Neural cell (in vitro differentiated cells): Measurements from ENCODE around the gene C1orf210. TPM values are rescaled to one million over a fixed set of nuclear protein-coding genes. Genes with fewer than 3 reads are reported as not detected.

Source experiments
- H2AFZ ChIP-seq: fragments of 200-600, 300-800 bp; sonication (generic), shearing (Covaris generic); 2 replicates; pipeline ENCODE4 v1.6.0; 2014; ENCODE audit warnings: low read depth, mild to moderate bottlenecking, antibody characterized with exemption, low read length, moderate library complexity
- H3F3A ChIP-seq: fragments of 200-600 bp; shearing (Covaris generic); 2 replicates; pipeline ENCODE4 v1.6.1; 2016; ENCODE audit warnings: mild to moderate bottlenecking, moderate library complexity, mixed read lengths, antibody characterized with exemption, low read length; ENCODE audit not compliant: insufficient read depth, poor library complexity, severe bottlenecking
- H3K27ac ChIP-seq: fragments of 200-600, 300-800 bp; sonication (generic), shearing (Covaris generic); 2 replicates; pipeline ENCODE4 v1.5.1; 2014; ENCODE audit warnings: mild to moderate bottlenecking, low read length, moderate library complexity
- H3K27me3 ChIP-seq: fragments of 300-800, 200-600 bp; sonication (generic), shearing (Covaris generic); 2 replicates; pipeline ENCODE4 v1.6.0; 2014; ENCODE audit warnings: mild to moderate bottlenecking, low read depth, low read length, moderate library complexity; ENCODE audit not compliant: insufficient read depth
- H3K36me3 ChIP-seq: fragments of 300-800, 200-600 bp; sonication (generic), shearing (Covaris generic); 2 replicates; pipeline ENCODE4 v1.5.1; 2014; ENCODE audit warnings: mild to moderate bottlenecking, antibody characterized with exemption, low read length, moderate library complexity; ENCODE audit not compliant: insufficient read depth
- H3K4me2 ChIP-seq: fragments of 300-800, 200-600 bp; sonication (generic), shearing (Covaris generic); 2 replicates; pipeline ENCODE4 v1.6.0; 2014; ENCODE audit warnings: mild to moderate bottlenecking, low read length
- H3K4me3 ChIP-seq: fragments of 300-800, 200-600 bp; sonication (generic), shearing (Covaris generic); 2 replicates; pipeline ENCODE4 v1.5.1; 2014; ENCODE audit warnings: mild to moderate bottlenecking, low read length, moderate library complexity
- H3K79me2 ChIP-seq: fragments of 200-600 bp; shearing (Covaris generic); replicated peaks from 2 replicates; pipeline ENCODE4 v1.6.0; 2014; ENCODE audit warnings: mild to moderate bottlenecking, low read length, moderate library complexity; ENCODE audit not compliant: insufficient read depth
- H3K9ac ChIP-seq: fragments of 300-800, 200-600 bp; sonication (generic), shearing (Covaris generic); 2 replicates; pipeline ENCODE4 v1.6.1; 2016; ENCODE audit warnings: mild to moderate bottlenecking, low read length, mixed read lengths
- H3K9me2 ChIP-seq: fragments of 200-600 bp; shearing (Covaris generic); 2 replicates; pipeline ENCODE4 v1.6.1; 2016; ENCODE audit warnings: mild to moderate bottlenecking, low read length, mixed read lengths; ENCODE audit not compliant: insufficient read depth
- H3K9me3 ChIP-seq: fragments of 200-600, 300-800 bp; sonication (generic), shearing (Covaris generic); 2 replicates; pipeline ENCODE4 v1.6.1; 2016; ENCODE audit warnings: mild to moderate bottlenecking, mixed run types, low read length, moderate library complexity, mixed read lengths
- H4K20me1 ChIP-seq: fragments of 200-600 bp; shearing (Covaris generic); 2 replicates; pipeline ENCODE4 v1.6.1; 2016; ENCODE audit warnings: mild to moderate bottlenecking, mixed run types; ENCODE audit not compliant: insufficient read depth
- EP300 ChIP-seq: fragments of 450-650 bp; conservative IDR thresholded peaks from 2 replicates; pipeline ENCODE4 v1.6.1; 2014; ENCODE audit warnings: antibody characterized with exemption, mild to moderate bottlenecking, moderate library complexity; ENCODE audit not compliant: poor library complexity, severe bottlenecking
- EZH2 ChIP-seq: fragments of 200-600, 300-800 bp; shearing (Covaris generic), sonication (generic); IDR thresholded peaks from 2 replicates; pipeline ENCODE4 v1.6.1; 2014; ENCODE audit warnings: antibody characterized with exemption, low read length, borderline replicate concordance, mild to moderate bottlenecking; ENCODE audit not compliant: insufficient read depth, poor library complexity, severe bottlenecking
- MXI1 ChIP-seq: fragments of 450-650 bp; conservative IDR thresholded peaks from 2 replicates; pipeline ENCODE4 v1.6.1; 2014; ENCODE audit warnings: antibody characterized with exemption, mild to moderate bottlenecking; ENCODE audit not compliant: poor library complexity, severe bottlenecking
- POLR2AphosphoS5 ChIP-seq: IDR thresholded peaks from 2 replicates; pipeline ENCODE4 v1.6.1; 2012
- RAD21 ChIP-seq: fragments of 450-650 bp; conservative IDR thresholded peaks from 2 replicates; pipeline ENCODE4 v1.6.1; 2014; ENCODE audit warnings: antibody characterized with exemption, mild to moderate bottlenecking, moderate library complexity
- REST ChIP-seq: IDR thresholded peaks from 2 replicates; pipeline ENCODE4 v1.6.1; 2012; ENCODE audit warnings: borderline replicate concordance
- SMC3 ChIP-seq: fragments of 450-650 bp; conservative IDR thresholded peaks from 2 replicates; pipeline ENCODE4 v1.6.1; 2014; ENCODE audit warnings: antibody characterized with exemption, mild to moderate bottlenecking, moderate library complexity; ENCODE audit not compliant: poor library complexity
- TAF1 ChIP-seq: IDR thresholded peaks from 2 replicates; pipeline ENCODE4 v1.6.1; 2012; ENCODE audit warnings: low read depth
- polyA plus RNA-seq: library from polyadenylated mRNA; depleted of rRNA; stranded (reverse); fragments of >200 nt; gene quantifications from 2 replicates; pipeline ENCODE4 v1.2.3, GENCODE V29; 2014
- TF ChIP-seq, protein P1 (sequence below): fragments of 450-650 bp; IDR thresholded peaks from 2 replicates; pipeline ENCODE4 v1.5.1; 2014; ENCODE audit warnings: antibody characterized with exemption, mild to moderate bottlenecking, moderate library complexity; ENCODE audit not compliant: poor library complexity, severe bottlenecking

Gene C1orf210
- polyA plus RNA-seq, 1 donor from 2014 or later: not detected

- no peak overlapping the region for H2AFZ ChIP-seq
- no peak overlapping the region for H3K9ac ChIP-seq
- H3K4me3 ChIP-seq: no peak overlapping the region
- H3K27me3 ChIP-seq: no peaks in the 10 kb centered on the region
- no peaks in the 10 kb centered on the region for H3K9me2 ChIP-seq
- no peaks in the 10 kb centered on the region for H4K20me1 ChIP-seq
- H3F3A ChIP-seq: no peaks in the 10 kb centered on the region
- TF ChIP-seq EZH2 (no peak), REST (no peak), MXI1 (no peak), POLR2AphosphoS5 (no peak), RAD21 (no peak), EP300 (no peak), TAF1 (no peak), SMC3 (no peak)
- TF ChIP-seq, protein P1, sequence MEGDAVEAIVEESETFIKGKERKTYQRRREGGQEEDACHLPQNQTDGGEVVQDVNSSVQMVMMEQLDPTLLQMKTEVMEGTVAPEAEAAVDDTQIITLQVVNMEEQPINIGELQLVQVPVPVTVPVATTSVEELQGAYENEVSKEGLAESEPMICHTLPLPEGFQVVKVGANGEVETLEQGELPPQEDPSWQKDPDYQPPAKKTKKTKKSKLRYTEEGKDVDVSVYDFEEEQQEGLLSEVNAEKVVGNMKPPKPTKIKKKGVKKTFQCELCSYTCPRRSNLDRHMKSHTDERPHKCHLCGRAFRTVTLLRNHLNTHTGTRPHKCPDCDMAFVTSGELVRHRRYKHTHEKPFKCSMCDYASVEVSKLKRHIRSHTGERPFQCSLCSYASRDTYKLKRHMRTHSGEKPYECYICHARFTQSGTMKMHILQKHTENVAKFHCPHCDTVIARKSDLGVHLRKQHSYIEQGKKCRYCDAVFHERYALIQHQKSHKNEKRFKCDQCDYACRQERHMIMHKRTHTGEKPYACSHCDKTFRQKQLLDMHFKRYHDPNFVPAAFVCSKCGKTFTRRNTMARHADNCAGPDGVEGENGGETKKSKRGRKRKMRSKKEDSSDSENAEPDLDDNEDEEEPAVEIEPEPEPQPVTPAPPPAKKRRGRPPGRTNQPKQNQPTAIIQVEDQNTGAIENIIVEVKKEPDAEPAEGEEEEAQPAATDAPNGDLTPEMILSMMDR: no peak
- no peaks in the 10 kb centered on the region for H3K36me3 ChIP-seq
- H3K79me2 ChIP-seq: no peaks in the 10 kb centered on the region
- no peak overlapping the region for H3K4me2 ChIP-seq
- no peak overlapping the region for H3K27ac ChIP-seq
- no peaks in the 10 kb centered on the region for H3K9me3 ChIP-seq
Observed at GRCh38 chr1:43255438-43256210, 29.8 kb downstream of the C1orf210 start.

DNA sequence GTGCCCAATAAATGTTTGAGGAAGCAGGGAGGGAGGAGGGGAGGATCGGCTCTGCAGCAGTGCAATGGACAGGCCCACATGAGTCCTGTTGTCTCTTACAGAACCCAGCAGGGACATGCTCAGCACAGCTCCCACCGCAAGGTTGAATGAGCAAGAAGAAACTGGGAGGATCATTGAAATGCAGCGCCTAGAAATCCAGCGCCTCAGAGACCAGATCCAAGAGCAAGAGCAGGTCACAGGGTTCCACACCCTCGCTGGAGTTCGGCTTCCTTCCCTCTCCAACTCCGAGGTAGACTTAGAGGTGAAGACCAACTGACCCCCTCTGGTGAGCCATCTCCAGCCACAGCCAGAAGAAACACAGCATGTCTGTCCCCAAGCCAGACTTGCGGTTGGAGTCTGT is 31.5 kb downstream of the C1orf210 start:
- Histone ChIP-seq H3K36me3 (no peaks in the 10 kb centered on the region), H3K9me3 (no peaks in the 10 kb centered on the region), H3K79me2 (no peaks in the 10 kb centered on the region), H3K4me2 (no peak overlapping the region), H3K27ac (no peak overlapping the region), H3K27me3 (no peaks in the 10 kb centered on the region), H2AFZ (no peak overlapping the region), H3K9me2 (no peaks in the 10 kb centered on the region), H3K9ac (no peak overlapping the region), H3K4me3 (no peak overlapping the region), H3F3A (no peaks in the 10 kb centered on the region), H4K20me1 (no peaks in the 10 kb centered on the region)
- TF ChIP-seq SMC3: no peak
- no peak for TF ChIP-seq POLR2AphosphoS5
- TF ChIP-seq EP300: no peak
- TF ChIP-seq TAF1: no peak
- TF ChIP-seq MXI1: no peak
- TF ChIP-seq REST: no peak
- TF ChIP-seq, protein P1: no peak
- no peak for TF ChIP-seq EZH2
- no peak for TF ChIP-seq RAD21
